DND-41 (cell line): ENCODE results near the gene ZDHHC11B.
"Not testable (repeated sequence)": the region's sequence is repeated elsewhere in the genome, so short reads cannot be mapped to it uniquely, and the experiment has no call there.

ENCODE experiments used
- ATAC-seq: fragments of 200-7000 bp; cut with Tn5 transposase; 3 replicates; pipeline ENCODE4 v1.9.1; 2021; ENCODE audit warnings: low read depth; ENCODE audit not compliant: insufficient read depth
- DNase-seq: peaks from one replicate; pipeline ENCODE4 v3.0.0-alpha.2; 2020
- H2AFZ ChIP-seq: 2 replicates; pipeline ENCODE4 v1.6.0; 2012; ENCODE audit warnings: low read depth, low read length
- H3K27ac ChIP-seq: 2 replicates; pipeline ENCODE4 v1.5.1; 2012; ENCODE audit warnings: low read length, inconsistent platforms
- H3K27me3 ChIP-seq: fragments of 200-600 bp; sonication (generic); 2 replicates; pipeline ENCODE4 v1.6.0; 2012; ENCODE audit warnings: low read length, mild to moderate bottlenecking, inconsistent platforms; ENCODE audit not compliant: insufficient read depth, poor library complexity
- H3K36me3 ChIP-seq: 2 replicates; pipeline ENCODE4 v1.5.1; 2012; ENCODE audit warnings: low read length, inconsistent platforms; ENCODE audit not compliant: insufficient read depth
- H3K4me1 ChIP-seq: 2 replicates; pipeline ENCODE4 v1.5.1; 2012; ENCODE audit warnings: mild to moderate bottlenecking, low read length; ENCODE audit not compliant: insufficient read depth
- H3K4me2 ChIP-seq: 2 replicates; pipeline ENCODE4 v1.6.0; 2012; ENCODE audit warnings: mild to moderate bottlenecking, moderate library complexity, low read length, inconsistent platforms; ENCODE audit not compliant: insufficient read depth
- H3K4me3 ChIP-seq, 2 experiments: fragments of 200-600 bp in 1 of 2; shearing (Covaris generic) in 1 of 2; 2 replicates each; pipeline ENCODE4 v1.5.1; 2012 to 2016; ENCODE audit warnings: inconsistent platforms in 2 of 2, low read length in 2 of 2, mild to moderate bottlenecking in 2 of 2, low read depth in 1 of 2, moderate library complexity in 1 of 2
- H3K79me2 ChIP-seq: 2 replicates; pipeline ENCODE4 v1.6.0; 2012; ENCODE audit warnings: low read length, inconsistent platforms; ENCODE audit not compliant: insufficient read depth
- H3K9ac ChIP-seq: 2 replicates; pipeline ENCODE4 v1.6.0; 2012; ENCODE audit warnings: low read depth, mild to moderate bottlenecking, inconsistent platforms, low read length, moderate library complexity
- H3K9me3 ChIP-seq: 2 replicates; pipeline ENCODE4 v1.5.1; 2012; ENCODE audit warnings: low read length, moderate library complexity, mild to moderate bottlenecking, inconsistent platforms; ENCODE audit not compliant: insufficient read depth, severe bottlenecking
- H4K20me1 ChIP-seq: 2 replicates; pipeline ENCODE4 v1.6.0; 2012; ENCODE audit warnings: low read length; ENCODE audit not compliant: insufficient read depth
- CTCF ChIP-seq: IDR thresholded peaks from 2 replicates; pipeline ENCODE4 v1.5.1; 2012; ENCODE audit warnings: borderline replicate concordance, low read length, moderate library complexity, mild to moderate bottlenecking; ENCODE audit not compliant: poor library complexity, severe bottlenecking; ENCODE audit errors: extremely low read depth
- EZH2 ChIP-seq: IDR thresholded peaks from 3 replicates; pipeline ENCODE4 v1.6.1; 2012; ENCODE audit warnings: borderline replicate concordance, low read depth, mild to moderate bottlenecking, moderate library complexity, low read length, inconsistent platforms; ENCODE audit not compliant: severe bottlenecking

Gene ZDHHC11B

GRCh38 chr5:766666-767431, 17.7 kb downstream of the ZDHHC11B start:
- no peaks in the 10 kb centered on the region for H3K79me2 ChIP-seq
- no peak overlapping the region for H3K4me3 ChIP-seq
- no peak overlapping the region for H3K27ac ChIP-seq
- H3K4me2 ChIP-seq, result no peak overlapping the region
- DNase-seq (no peak), ATAC-seq (no peak)
- H3K9me3 ChIP-seq, result no peaks in the 10 kb centered on the region
- H3K27me3 ChIP-seq, result no peaks in the 10 kb centered on the region
- no peaks in the 10 kb centered on the region for H4K20me1 ChIP-seq
- no peaks in the 10 kb centered on the region for H3K4me1 ChIP-seq
- H3K9ac ChIP-seq, result no peak overlapping the region
- TF ChIP-seq CTCF (no peak), EZH2 (no peak)
- no peak overlapping the region for H2AFZ ChIP-seq
- H3K36me3 ChIP-seq, result no peaks in the 10 kb centered on the region

- no peak overlapping the region for H3K4me3 ChIP-seq
- H3K4me2 ChIP-seq, result no peak overlapping the region
- TF ChIP-seq EZH2, result no peak
- H3K27me3 ChIP-seq, result no peaks in the 10 kb centered on the region
- no peak for ATAC-seq
- H3K9me3 ChIP-seq, result no peaks in the 10 kb centered on the region
- H2AFZ ChIP-seq, result no peak overlapping the region
- no peak overlapping the region for H3K9ac ChIP-seq
- no peaks in the 10 kb centered on the region for H3K36me3 ChIP-seq
- H3K4me1 ChIP-seq, result no peaks in the 10 kb centered on the region
- H3K79me2 ChIP-seq, result no peaks in the 10 kb centered on the region
- DNase-seq, result no peak
- no peak overlapping the region for H3K27ac ChIP-seq
- 0 out of 2 replicates have a peak, but pooled peaks cover 4% of the 10 kb centered on the region for H4K20me1 ChIP-seq
Observed at GRCh38 chr5:765948-766631, 18.4 kb downstream of the ZDHHC11B start.

GRCh38 chr5:763998-764781, 20.3 kb downstream of the ZDHHC11B start:
- Histone ChIP-seq H3K9ac (no peak overlapping the region), H4K20me1 (0 out of 2 replicates have a peak, but pooled peaks cover 5% of the 10 kb centered on the region), H3K27ac (no peak overlapping the region), H2AFZ (no peak overlapping the region), H3K27me3 (no peaks in the 10 kb centered on the region), H3K4me2 (no peak overlapping the region), H3K36me3 (no peaks in the 10 kb centered on the region), H3K79me2 (no peaks in the 10 kb centered on the region), H3K4me3 (no peak overlapping the region), H3K4me1 (no peaks in the 10 kb centered on the region), H3K9me3 (no peaks in the 10 kb centered on the region)
- DNase-seq (no peak), ATAC-seq (no peak)
- TF ChIP-seq CTCF, result no peak

GRCh38 chr5:763397-763796, 21.1 kb downstream of the ZDHHC11B start:
- no peaks in the 10 kb centered on the region for H3K27me3 ChIP-seq
- DNase-seq, result no peak
- no peaks in the 10 kb centered on the region for H3K79me2 ChIP-seq
- H3K9me3 ChIP-seq, result no peaks in the 10 kb centered on the region
- H3K27ac ChIP-seq, result no peak overlapping the region
- no peak overlapping the region for H3K4me3 ChIP-seq
- TF ChIP-seq CTCF (no peak), EZH2 (no peak)
- no peak overlapping the region for H2AFZ ChIP-seq
- no peak overlapping the region for H3K4me2 ChIP-seq
- H3K9ac ChIP-seq, result no peak overlapping the region
- peaks cover 5% of the 10 kb centered on the region; the same call in 1 of the 2 replicates for H4K20me1 ChIP-seq
- no peaks in the 10 kb centered on the region for H3K36me3 ChIP-seq
- H3K4me1 ChIP-seq, result no peaks in the 10 kb centered on the region
- no peak for ATAC-seq

GRCh38 chr5:762996-763395, 21.5 kb downstream of the ZDHHC11B start:
- H3K9ac ChIP-seq, H3K9me3 ChIP-seq, H3K4me3 ChIP-seq: not testable (repeated sequence)

More at GRCh38 chr5:762996-763395, 21.5 kb downstream of the ZDHHC11B start:
- not testable (repeated sequence) for H4K20me1 ChIP-seq, ATAC-seq, DNase-seq, H3K79me2 ChIP-seq, H3K36me3 ChIP-seq, H3K4me2 ChIP-seq, H3K27me3 ChIP-seq, H3K27ac ChIP-seq, H2AFZ ChIP-seq, H3K4me1 ChIP-seq
